ENCODE results near the gene RYK. TPM values are rescaled to one million over a fixed set of nuclear protein-coding genes. Genes with fewer than 3 reads are reported as not detected.

Gene RYK
- total RNA-seq, 1 experiment from 2014 or later, result 55.2 TPM

- no peaks in the 10 kb centered on the region for H3K4me1 ChIP-seq (ENCODE audit: control insufficient read depth in 1 of 2, insufficient read depth in 2 of 2, low read length in 2 of 2)
- no peak overlapping the region for H2AFZ ChIP-seq (ENCODE audit: low read depth, low read length, poor library complexity, severe bottlenecking)
- no peaks in the 10 kb centered on the region for H3K27me3 ChIP-seq (ENCODE audit: insufficient read depth, low read length)
- CTCF ChIA-PET, result no interaction called here
- RAD21 ChIA-PET (ENCODE audit: low non-redundant PET in 1 of 2, low total read pairs in 2 of 2, uncharacterized antibody in 2 of 2, unreplicated experiment in 2 of 2), result no interaction called here
- no peaks in the 10 kb centered on the region for H3K36me3 ChIP-seq (ENCODE audit: control insufficient read depth in 1 of 2, insufficient read depth in 2 of 2, low read length in 2 of 2)
- no peak for DNase-seq (ENCODE audit: low read depth, low spot score)
- intact Hi-C loops (cut with micrococcal nuclease), result no loop called here
- no peaks in the 10 kb centered on the region for H4K20me1 ChIP-seq (ENCODE audit: insufficient read depth)
- no peak overlapping the region for H3K4me2 ChIP-seq (ENCODE audit: low read length)
- H3K79me2 ChIP-seq (ENCODE audit: insufficient read depth, low read length), result no peaks in the 10 kb centered on the region
- H3K9me3 ChIP-seq (ENCODE audit: control insufficient read depth in 1 of 2, insufficient read depth in 1 of 2, low read depth in 1 of 2, low read length in 2 of 2), result no peaks in the 10 kb centered on the region
- TF ChIP-seq POLR2A (IDR thresholded peaks at IDR 0.05; ENCODE audit: borderline replicate concordance, extremely low read depth, insufficient read depth, insufficient read length) (no peak), ZFX (IDR thresholded peaks at IDR 0.05) (no peak), SIN3A (IDR thresholded peaks at IDR 0.05; ENCODE audit: low read depth) (no peak), EZH2phosphoT487 (IDR thresholded peaks at IDR 0.05; ENCODE audit: borderline replicate concordance) (no peak), POLR2AphosphoS5 (IDR thresholded peaks at IDR 0.05; ENCODE audit: low read depth, low read length) (no peak), SRF (IDR thresholded peaks at IDR 0.05; ENCODE audit: low read depth) (no peak)
- no peak overlapping the region for H3K9ac ChIP-seq (ENCODE audit: low read length)
- no peak overlapping the region for H3K4me3 ChIP-seq (replicated peaks in 1 of 2; ENCODE audit: low read depth in 1 of 2, low read length in 2 of 2)
- H3K27ac ChIP-seq (ENCODE audit: low read depth, low read length), result no peak overlapping the region
- BruUV-seq (replicated peaks), result no TSS peak
- POLR2A ChIA-PET, result no interaction called here
- H3K9me2 ChIP-seq (ENCODE audit: insufficient read depth), result 0 out of 2 replicates have a peak, but pooled peaks cover 4% of the 10 kb centered on the region
- ATAC-seq, result no peak
Observed at GRCh38 chr3:134284438-134284837, 33.8 kb upstream of the RYK start.

- ChIA-PET CTCF (no interaction called here), POLR2A (no interaction called here)
- DNase-seq (ENCODE audit: low read depth, low spot score), result no peak
- TF ChIP-seq FOSL1 (IDR thresholded peaks at IDR 0.05; ENCODE audit: low read depth) (no peak), YY1 (IDR thresholded peaks at IDR 0.05; ENCODE audit: extremely low read depth, insufficient replicate concordance, low read depth, low read length) (no peak), RAD21 (IDR thresholded peaks at IDR 0.05; ENCODE audit: low read depth) (no peak), ELF1 (IDR thresholded peaks at IDR 0.05; ENCODE audit: borderline replicate concordance, low read depth) (no peak), EZH2phosphoT487 (IDR thresholded peaks at IDR 0.05; ENCODE audit: borderline replicate concordance) (no peak), TCF7L2 (IDR thresholded peaks at IDR 0.05; ENCODE audit: borderline replicate concordance, extremely low read depth, insufficient read depth, insufficient read length) (no peak), POLR2AphosphoS5 (IDR thresholded peaks at IDR 0.05; ENCODE audit: low read depth, low read length) (no peak), EZH2 (IDR thresholded peaks at IDR 0.05) (no peak), SIN3A (IDR thresholded peaks at IDR 0.05; ENCODE audit: low read depth) (no peak), CBX3 (IDR thresholded peaks at IDR 0.05; ENCODE audit: low read depth) (no peak)
- TF ChIP-seq, protein P1, sequence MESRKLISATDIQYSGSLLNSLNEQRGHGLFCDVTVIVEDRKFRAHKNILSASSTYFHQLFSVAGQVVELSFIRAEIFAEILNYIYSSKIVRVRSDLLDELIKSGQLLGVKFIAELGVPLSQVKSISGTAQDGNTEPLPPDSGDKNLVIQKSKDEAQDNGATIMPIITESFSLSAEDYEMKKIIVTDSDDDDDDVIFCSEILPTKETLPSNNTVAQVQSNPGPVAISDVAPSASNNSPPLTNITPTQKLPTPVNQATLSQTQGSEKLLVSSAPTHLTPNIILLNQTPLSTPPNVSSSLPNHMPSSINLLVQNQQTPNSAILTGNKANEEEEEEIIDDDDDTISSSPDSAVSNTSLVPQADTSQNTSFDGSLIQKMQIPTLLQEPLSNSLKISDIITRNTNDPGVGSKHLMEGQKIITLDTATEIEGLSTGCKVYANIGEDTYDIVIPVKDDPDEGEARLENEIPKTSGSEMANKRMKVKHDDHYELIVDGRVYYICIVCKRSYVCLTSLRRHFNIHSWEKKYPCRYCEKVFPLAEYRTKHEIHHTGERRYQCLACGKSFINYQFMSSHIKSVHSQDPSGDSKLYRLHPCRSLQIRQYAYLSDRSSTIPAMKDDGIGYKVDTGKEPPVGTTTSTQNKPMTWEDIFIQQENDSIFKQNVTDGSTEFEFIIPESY (IDR thresholded peaks at IDR 0.05; ENCODE audit: extremely low read depth, insufficient replicate concordance, low read length), result no peak
- TF ChIP-seq, protein P2, sequence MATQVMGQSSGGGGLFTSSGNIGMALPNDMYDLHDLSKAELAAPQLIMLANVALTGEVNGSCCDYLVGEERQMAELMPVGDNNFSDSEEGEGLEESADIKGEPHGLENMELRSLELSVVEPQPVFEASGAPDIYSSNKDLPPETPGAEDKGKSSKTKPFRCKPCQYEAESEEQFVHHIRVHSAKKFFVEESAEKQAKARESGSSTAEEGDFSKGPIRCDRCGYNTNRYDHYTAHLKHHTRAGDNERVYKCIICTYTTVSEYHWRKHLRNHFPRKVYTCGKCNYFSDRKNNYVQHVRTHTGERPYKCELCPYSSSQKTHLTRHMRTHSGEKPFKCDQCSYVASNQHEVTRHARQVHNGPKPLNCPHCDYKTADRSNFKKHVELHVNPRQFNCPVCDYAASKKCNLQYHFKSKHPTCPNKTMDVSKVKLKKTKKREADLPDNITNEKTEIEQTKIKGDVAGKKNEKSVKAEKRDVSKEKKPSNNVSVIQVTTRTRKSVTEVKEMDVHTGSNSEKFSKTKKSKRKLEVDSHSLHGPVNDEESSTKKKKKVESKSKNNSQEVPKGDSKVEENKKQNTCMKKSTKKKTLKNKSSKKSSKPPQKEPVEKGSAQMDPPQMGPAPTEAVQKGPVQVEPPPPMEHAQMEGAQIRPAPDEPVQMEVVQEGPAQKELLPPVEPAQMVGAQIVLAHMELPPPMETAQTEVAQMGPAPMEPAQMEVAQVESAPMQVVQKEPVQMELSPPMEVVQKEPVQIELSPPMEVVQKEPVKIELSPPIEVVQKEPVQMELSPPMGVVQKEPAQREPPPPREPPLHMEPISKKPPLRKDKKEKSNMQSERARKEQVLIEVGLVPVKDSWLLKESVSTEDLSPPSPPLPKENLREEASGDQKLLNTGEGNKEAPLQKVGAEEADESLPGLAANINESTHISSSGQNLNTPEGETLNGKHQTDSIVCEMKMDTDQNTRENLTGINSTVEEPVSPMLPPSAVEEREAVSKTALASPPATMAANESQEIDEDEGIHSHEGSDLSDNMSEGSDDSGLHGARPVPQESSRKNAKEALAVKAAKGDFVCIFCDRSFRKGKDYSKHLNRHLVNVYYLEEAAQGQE (IDR thresholded peaks at IDR 0.05; ENCODE audit: low read depth), result no peak
Observed at GRCh38 chr3:134282659-134283047, 32.0 kb upstream of the RYK start.

More at GRCh38 chr3:134282659-134283047, 32.0 kb upstream of the RYK start:
- Histone ChIP-seq H4K20me1 (ENCODE audit: insufficient read depth) (no peaks in the 10 kb centered on the region), H3K36me3 (ENCODE audit: control insufficient read depth in 1 of 2, insufficient read depth in 2 of 2, low read length in 2 of 2) (no peaks in the 10 kb centered on the region), H3K27ac (ENCODE audit: low read depth, low read length) (no peak overlapping the region), H3K4me2 (ENCODE audit: low read length) (no peak overlapping the region), H3K79me2 (ENCODE audit: insufficient read depth, low read length) (no peaks in the 10 kb centered on the region), H3K9me2 (ENCODE audit: insufficient read depth) (0 out of 2 replicates have a peak, but pooled peaks cover 4% of the 10 kb centered on the region), H3K27me3 (ENCODE audit: insufficient read depth, low read length) (no peaks in the 10 kb centered on the region), H3K4me3 (replicated peaks in 1 of 2; ENCODE audit: low read depth in 1 of 2, low read length in 2 of 2) (no peak overlapping the region), H3K9me3 (ENCODE audit: control insufficient read depth in 1 of 2, insufficient read depth in 1 of 2, low read depth in 1 of 2, low read length in 2 of 2) (no peaks in the 10 kb centered on the region), H2AFZ (ENCODE audit: low read depth, low read length, poor library complexity, severe bottlenecking) (no peak overlapping the region), H3K9ac (ENCODE audit: low read length) (no peak overlapping the region), H3K4me1 (ENCODE audit: control insufficient read depth in 1 of 2, insufficient read depth in 2 of 2, low read length in 2 of 2) (no peaks in the 10 kb centered on the region)
- no peak for ATAC-seq
- RAD21 ChIA-PET (ENCODE audit: low non-redundant PET in 1 of 2, low total read pairs in 2 of 2, uncharacterized antibody in 2 of 2, unreplicated experiment in 2 of 2), result no interaction called here
- intact Hi-C loops (cut with micrococcal nuclease), result no loop called here
- no TSS peak for BruUV-seq (replicated peaks)

Measured in HCT116 (cell line).